ENCODE measurements around the gene NTM.

DNA sequence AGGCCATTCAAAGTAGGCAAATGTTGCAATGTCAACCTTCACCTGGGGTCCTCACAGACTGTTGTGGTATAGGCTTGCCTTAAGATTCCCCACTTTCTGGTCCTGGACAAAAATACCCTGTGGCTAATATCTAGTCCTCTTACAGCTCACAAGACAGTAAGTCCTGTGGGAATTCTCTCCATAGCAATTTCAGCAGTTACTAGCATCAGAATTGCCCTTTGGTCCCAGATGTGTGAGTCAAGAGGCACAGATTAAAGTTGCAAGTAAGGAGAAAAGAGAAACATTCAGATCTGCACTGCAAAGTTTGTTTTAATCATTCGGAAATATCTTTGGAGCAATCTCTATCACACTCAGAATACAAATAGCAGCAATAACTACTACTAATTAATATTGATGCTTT lies 420.2 kb downstream of the NTM start:
- TF ChIP-seq, protein P1, sequence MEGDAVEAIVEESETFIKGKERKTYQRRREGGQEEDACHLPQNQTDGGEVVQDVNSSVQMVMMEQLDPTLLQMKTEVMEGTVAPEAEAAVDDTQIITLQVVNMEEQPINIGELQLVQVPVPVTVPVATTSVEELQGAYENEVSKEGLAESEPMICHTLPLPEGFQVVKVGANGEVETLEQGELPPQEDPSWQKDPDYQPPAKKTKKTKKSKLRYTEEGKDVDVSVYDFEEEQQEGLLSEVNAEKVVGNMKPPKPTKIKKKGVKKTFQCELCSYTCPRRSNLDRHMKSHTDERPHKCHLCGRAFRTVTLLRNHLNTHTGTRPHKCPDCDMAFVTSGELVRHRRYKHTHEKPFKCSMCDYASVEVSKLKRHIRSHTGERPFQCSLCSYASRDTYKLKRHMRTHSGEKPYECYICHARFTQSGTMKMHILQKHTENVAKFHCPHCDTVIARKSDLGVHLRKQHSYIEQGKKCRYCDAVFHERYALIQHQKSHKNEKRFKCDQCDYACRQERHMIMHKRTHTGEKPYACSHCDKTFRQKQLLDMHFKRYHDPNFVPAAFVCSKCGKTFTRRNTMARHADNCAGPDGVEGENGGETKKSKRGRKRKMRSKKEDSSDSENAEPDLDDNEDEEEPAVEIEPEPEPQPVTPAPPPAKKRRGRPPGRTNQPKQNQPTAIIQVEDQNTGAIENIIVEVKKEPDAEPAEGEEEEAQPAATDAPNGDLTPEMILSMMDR (IDR thresholded peaks at IDR 0.05): no peak
- TF ChIP-seq POLR2A (IDR thresholded peaks at IDR 0.05): no peak

Data from breast epithelium (tissue), 3 donors.